Effector memory CD4-positive, alpha-beta T cell (primary cell): ENCODE measurements around the gene ATAD2B.

Source experiments
- DNase-seq, 3 donors: peaks; one replicate each; pipeline ENCODE4 v3.0.0-alpha.2; 2020
- H3K27ac ChIP-seq: 2 replicates; pipeline ENCODE4 v1.7.0; 2013; ENCODE audit warnings: mild to moderate bottlenecking, low read length, moderate library complexity; ENCODE audit not compliant: insufficient read depth, poor library complexity, severe bottlenecking
- H3K27me3 ChIP-seq: replicated peaks from 2 replicates; pipeline ENCODE4 v1.7.0; 2013; ENCODE audit warnings: mild to moderate bottlenecking, low read length; ENCODE audit not compliant: insufficient read depth, control insufficient read depth, poor library complexity, severe bottlenecking
- H3K36me3 ChIP-seq: 2 replicates; pipeline ENCODE4 v1.7.0; 2013; ENCODE audit warnings: mild to moderate bottlenecking, low read length, moderate library complexity; ENCODE audit not compliant: control insufficient read depth, insufficient read depth
- H3K4me1 ChIP-seq: 2 replicates; pipeline ENCODE4 v1.7.0; 2013; ENCODE audit warnings: low read length, mild to moderate bottlenecking; ENCODE audit not compliant: control insufficient read depth, insufficient read depth, poor library complexity, severe bottlenecking
- H3K4me3 ChIP-seq: 2 replicates; pipeline ENCODE4 v1.7.0; 2013; ENCODE audit warnings: low read length, low read depth, mild to moderate bottlenecking; ENCODE audit not compliant: insufficient read depth, poor library complexity, severe bottlenecking
- H3K9me3 ChIP-seq: 2 replicates; pipeline ENCODE4 v1.7.0; 2013; ENCODE audit warnings: mild to moderate bottlenecking, low read length, moderate library complexity; ENCODE audit not compliant: control insufficient read depth

ATAD2B gene

DNA sequence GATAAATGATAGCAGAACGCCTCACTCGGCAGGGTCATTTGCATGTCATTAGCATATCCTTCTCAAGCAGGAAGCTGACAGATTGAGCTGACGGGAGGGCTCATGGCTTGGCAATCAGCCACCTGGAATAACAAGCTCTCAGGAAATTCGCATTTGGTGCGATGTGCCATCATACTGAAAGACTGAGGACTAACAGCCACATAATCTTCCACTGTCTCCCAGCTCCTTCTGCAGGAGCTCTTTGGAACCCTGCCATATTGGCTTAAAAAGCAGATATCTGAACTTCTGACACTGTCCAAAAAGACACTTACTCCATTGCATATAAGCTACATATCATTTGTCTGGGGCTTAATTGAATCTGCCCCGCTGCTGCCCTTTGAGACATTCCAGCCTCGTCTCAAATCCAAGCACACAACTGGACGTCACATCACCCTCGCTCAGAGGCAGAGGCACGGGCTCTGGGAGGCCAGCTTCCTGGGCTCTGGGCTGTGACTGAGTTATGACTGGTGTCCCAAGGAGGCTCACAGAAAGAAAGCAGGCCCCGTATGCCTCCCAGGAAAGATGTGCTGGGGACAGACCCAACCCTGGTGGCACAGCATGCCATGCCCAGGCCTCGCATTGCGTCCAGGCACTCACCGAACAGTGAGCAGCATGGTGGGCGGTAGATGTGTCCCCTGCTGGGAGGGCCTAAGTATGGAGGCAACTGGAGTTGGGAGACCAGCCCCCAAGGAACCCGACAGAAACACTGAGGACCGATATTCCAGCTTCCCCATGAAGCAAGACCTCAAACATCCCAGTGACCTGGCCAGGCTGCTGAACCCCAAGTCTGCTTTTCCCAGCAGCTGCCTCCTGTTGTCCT lies 228.0 kb downstream of the ATAD2B start:
- H3K9me3 ChIP-seq = no peaks in the 10 kb centered on the region
- no peaks in the 10 kb centered on the region for H3K27me3 ChIP-seq
- no peaks in the 10 kb centered on the region for H3K4me1 ChIP-seq
- no peak overlapping the region for H3K4me3 ChIP-seq
- peaks cover 3% of the 10 kb centered on the region for H3K36me3 ChIP-seq
- H3K27ac ChIP-seq = no peak overlapping the region
- no peak for DNase-seq
